ENCODE measurements around the gene U2AF1L4.

Gene U2AF1L4

DNA sequence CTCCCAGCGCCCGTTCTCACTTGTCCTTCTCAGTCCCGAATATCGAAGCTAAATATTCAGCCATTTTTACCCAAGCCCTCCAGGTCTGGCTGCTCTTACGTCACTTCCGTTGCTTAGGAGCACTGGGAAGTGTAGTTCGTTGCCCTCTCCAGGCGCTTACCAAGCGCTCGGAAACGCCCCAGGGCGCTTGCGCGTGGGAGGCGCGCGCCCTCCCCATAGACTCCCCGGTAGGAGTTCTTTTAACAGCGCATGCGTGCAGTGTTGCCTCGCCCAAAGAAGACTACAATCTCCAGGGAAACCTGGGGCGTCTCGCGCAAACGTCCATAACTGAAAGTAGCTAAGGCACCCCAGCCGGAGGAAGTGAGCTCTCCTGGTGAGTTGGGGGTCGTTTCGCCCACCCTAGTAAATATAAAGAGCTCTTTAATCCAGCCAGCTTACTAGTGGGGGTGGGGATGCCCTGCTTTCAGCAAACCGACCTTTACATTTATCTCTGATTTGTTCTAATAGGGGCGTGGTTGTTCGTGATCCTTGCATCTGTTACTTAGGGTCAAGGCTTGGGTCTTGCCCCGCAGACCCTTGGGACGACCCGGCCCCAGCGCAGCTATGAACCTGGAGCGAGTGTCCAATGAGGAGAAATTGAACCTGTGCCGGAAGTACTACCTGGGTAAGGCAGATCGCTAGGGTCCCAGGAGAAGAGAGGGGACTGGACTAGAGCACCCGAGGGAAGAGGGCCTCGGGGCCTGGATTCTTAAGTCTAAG, at the start of gene U2AF1L4, which contains the start of gene PSENEN:
U2AF1L4 (minus strand) TSS at position 91 of the 759 bp plus-strand sequence; CDS start at position 64, 27 bp downstream.
PSENEN (plus strand) TSS at position 324 of the 759 bp plus-strand sequence; CDS start at position 604, 280 bp downstream.
- DNase-seq, result peak; percentile 100

- no peak for DNase-seq
Observed at GRCh38 chr19:35793381-35794165, 48.4 kb upstream of the U2AF1L4 start.

DNA sequence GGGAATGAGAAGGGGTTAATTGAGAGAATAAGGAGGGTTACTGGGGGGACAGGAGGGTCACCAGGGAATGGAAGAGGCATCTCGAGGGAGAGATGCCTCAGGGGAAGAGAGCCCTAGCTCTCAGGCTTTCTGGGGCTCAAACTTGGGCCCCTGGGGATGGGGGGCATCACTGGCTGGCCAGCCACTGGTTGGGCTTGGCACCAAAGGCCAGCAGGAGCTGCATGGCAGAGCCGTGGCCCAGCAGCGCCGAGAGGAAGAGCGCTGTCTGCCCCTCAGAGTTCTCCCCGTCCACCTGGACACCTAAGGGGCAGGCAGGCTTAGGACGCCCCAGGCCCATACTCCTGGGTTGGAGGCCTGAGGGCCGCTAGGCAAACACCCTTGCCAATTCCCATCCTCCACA, 47.7 kb upstream of the U2AF1L4 start:
- no peak for DNase-seq

DNA sequence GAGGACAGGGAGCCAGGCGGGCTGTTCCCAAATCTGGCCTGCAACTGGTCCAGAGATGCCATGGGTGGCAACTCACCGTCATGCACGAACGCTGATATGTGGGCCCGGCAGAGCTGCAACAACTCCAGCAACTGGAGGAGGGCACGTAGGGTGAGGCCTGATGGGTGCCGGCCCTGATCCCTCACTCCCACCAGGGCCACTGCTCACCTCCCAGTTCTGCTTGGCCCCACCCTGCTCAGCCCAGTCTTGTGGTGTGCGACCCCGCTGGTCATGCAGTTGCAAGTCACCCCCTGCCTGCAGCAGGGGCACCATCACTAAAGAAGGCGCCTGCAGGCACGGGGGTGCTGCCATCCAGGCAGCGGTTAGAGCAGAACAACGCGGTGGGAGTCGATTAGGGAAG, 47.1 kb upstream of the U2AF1L4 start:
- no peak for DNase-seq

GRCh38 chr19:35791814-35792279, 46.6 kb upstream of the U2AF1L4 start:
- no peak for DNase-seq

GRCh38 chr19:35790981-35791813, 46.0 kb upstream of the U2AF1L4 start:
- DNase-seq, result no peak

DNA sequence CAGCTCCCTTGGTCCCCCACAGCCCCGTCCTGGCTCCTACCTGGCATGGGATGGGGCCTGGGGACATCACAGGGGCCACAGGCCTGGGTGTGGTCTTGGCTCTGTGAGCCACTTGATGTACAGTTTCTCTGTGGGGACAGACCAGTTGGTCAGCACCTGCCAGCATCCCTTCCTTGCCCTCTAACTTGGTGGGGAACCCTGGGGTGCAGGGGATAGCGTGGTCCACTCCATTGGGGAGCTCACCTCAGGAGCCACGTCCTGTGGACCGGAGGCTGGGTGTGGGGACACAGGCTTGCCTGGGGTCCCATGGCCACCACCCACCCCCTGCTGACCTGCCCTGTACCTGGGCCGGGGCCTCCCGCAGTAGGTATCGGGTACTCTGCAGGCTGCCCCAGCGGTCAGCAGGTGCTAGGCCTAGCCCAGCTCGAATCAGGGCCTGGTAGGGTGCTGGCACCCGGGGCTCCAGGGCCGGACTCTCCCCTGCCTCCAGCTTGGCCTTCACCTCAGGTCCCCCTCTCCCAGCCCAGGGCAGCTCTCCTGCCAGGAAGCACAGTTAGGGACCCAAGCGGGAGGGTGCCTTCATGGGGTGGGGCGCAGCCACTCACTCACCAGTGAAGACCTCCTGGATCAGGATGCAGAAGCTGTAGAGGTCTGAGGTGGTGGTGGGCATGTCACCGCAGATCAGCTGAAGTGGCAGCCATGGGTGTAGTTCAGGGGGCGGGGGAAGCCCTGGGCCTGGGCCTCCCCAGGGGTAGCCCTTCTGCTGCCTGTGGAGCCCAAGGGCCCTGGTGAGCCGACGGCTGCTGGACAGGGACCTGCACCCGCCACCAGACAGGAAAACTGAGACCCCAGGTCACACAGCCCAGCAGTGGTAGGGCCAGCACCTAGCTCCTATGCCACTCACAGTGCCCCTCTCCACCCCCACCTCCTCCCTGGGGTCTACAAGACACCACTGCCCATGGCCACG, 45.0 kb upstream of the U2AF1L4 start:
- DNase-seq, result no peak

DNA sequence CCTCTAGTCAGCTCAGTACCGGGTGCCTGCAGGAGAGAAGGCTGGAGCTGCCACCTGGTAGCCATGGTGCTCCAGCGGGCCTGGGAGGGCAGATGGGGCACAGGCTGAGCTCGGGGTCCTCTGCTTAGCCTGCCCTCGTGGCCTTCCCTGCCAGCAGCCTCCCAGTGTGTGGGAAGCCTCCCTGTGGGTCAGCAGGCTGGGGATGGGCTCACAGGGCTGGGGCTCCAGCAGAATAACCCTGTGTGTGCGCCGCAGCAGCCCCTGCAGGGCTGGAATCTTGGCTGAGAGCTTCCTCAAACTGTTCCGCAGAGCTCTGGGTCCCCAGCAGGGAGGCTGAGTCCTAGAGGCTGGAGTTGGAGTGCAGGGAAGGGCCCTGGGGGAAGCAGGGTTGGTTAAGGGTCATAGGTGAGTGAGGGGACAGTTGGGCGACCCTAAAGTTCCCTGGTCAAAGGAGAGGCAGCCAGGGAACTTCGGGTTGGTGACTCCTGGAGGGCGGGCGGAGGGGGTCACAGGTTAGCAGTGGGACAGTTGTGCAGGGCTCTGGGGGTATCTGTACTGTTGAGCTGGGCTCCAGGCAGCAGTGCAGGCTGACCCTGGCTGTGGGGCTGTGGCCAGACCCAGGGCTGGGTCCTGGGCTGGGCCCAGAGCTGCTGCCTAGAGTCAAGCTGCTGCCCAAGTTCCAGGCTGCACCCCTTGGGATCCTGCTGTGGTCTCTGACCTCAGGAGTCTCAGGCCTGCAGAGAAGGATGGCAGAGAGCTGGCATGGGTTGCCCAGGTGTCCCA, 44.2 kb upstream of the U2AF1L4 start:
- no peak for DNase-seq

- no peak for DNase-seq
Observed at GRCh38 chr19:35788205-35788960, 43.2 kb upstream of the U2AF1L4 start.

DNA sequence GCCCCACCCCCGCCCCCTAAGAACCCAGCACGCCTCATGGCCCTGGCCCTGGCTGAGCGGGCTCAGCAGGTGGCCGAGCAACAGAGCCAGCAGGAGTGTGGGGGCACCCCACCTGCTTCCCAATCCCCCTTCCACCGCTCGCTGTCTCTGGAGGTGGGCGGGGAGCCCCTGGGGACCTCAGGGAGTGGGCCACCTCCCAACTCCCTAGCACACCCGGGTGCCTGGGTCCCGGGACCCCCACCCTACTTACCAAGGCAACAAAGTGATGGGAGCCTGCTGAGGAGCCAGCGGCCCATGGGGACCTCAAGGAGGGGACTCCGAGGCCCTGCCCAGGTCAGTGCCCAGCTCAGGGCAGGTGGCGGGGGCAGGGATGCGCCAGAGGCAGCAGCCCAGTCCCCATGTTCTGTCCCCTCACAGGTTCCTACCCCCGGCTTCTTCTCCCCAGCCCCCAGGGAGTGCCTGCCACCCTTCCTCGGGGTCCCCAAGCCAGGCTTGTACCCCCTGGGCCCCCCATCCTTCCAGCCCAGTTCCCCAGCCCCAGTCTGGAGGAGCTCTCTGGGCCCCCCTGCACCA, 42.1 kb upstream of the U2AF1L4 start:
- DNase-seq, result no peak

DNA sequence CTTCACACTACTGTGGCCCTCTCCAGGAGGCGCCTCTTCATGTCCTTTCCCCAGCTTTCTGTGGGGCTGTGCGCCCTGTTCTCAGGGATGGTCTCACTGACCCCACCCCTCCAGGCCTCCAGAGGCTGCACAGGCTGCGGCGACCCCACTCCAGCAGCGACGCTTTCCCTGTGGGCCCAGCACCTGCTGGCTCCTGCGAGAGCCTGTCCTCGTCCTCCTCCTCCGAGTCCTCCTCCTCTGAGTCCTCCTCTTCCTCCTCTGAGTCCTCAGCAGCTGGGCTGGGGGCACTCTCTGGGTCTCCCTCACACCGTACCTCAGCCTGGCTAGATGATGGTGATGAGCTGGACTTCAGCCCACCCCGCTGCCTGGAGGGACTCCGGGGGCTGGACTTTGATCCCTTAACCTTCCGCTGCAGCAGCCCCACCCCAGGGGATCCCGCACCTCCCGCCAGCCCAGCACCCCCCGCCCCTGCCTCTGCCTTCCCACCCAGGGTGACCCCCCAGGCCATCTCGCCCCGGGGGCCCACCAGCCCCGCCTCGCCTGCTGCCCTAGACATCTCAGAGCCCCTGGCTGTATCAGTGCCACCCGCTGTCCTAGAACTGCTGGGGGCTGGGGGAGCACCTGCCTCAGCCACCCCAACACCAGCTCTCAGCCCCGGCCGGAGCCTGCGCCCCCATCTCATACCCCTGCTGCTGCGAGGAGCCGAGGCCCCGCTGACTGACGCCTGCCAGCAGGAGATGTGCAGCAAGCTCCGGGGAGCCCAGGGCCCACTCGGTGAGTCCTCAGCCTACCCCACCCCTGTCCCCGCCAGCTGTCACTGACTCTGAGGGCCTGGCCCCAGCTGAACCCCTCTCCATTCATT, 41.3 kb upstream of the U2AF1L4 start:
- no peak for DNase-seq

DNA sequence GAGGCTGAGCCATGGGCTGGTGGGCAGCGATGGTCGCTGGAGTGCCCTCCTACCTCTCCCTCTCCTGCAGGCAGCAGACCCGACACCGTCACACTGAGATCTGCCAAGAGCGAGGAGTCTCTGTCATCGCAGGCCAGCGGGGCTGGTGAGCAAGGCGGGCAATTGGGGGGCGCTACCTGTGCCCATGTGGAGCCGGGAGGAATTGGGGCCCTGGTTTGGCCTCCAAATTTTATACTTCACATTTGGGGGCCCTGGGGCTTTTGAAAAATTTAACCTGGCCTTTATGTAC, 40.1 kb upstream of the U2AF1L4 start:
- no peak for DNase-seq

DNA sequence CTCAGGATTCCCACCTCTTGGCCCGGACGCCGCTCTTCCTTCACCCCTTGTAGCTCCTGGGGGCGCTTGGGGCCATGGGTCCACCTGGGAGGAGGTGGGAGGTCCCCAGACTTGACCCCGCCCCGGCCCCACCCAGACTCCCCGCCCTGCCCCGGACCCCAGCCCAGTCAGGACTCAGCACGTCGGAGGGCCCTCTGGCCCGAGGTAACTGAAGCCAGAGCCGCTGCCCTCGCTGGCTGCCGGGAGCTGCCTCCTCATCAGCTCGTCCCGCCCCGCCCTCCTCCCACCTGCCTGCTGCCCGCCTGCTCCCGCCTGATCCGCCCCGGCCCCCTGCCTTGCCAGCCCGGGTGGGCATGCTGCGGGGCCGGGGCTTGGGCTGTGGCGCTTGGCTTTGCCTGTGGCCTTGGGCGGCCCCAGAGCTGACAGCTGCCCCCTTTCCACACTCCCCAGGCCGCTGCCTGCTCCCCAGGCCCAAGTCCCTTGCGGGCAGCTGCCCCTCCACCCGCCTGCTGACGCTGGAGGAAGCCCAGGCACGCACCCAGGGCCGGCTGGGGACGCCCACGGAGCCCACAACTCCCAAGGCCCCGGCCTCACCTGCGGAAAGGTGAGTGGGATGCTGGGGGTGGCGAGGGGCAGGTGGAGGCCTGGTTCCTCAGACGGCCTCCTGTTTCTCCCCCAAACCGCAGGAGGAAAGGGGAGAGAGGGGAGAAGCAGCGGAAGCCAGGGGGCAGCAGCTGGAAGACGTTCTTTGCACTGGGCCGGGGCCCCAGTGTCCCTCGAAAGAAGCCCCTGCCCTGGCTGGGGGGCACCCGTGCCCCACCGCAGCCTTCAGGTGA, 39.5 kb upstream of the U2AF1L4 start:
- no peak for DNase-seq

DNA sequence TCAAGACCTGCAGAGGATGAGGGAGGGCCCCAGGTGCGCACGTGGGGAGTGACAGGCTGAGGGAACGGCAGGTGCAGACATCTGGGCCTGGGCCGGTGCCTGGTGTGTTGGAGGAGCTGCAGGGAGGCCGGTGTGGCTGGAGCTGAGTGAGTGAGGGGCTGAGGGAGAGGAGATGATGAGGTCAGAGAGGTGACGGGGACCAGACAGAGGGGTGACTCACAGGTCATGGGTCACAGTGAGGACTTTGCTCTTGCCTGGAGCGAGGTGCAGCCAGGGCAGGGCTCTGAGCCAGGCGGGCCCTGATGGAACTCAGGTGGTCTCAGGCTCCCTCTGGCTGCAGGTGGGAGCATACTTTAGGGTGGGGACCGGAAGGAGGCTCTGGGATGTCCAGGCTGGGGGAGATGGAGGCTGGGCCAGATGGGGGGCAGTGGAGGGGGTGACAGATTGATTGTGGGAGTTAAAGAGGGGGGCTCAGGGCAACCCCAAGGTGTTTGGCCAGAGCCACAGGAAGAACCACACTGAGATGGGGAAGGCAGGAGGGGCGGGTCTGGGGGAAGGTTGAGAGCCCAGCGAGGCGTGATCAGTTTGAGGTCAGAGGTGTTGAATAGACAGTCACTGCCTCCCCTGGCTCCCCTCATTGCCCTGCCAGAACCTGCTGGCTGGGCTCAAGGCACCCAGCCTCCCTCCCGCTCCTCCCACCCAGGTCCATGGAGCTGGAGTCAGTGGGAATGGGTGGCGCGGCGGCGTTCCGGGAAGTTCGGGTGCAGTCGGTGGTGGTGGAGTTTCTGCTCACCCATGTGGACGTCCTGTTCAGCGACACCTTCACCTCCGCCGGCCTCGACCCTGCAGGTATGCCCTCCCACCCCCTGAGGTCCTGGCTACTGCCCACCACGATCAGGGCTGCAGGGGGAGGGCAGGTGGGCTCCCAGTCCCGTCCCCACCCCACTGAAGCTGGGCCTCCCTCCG, 38.5 kb upstream of the U2AF1L4 start:
- no peak for DNase-seq

DNA sequence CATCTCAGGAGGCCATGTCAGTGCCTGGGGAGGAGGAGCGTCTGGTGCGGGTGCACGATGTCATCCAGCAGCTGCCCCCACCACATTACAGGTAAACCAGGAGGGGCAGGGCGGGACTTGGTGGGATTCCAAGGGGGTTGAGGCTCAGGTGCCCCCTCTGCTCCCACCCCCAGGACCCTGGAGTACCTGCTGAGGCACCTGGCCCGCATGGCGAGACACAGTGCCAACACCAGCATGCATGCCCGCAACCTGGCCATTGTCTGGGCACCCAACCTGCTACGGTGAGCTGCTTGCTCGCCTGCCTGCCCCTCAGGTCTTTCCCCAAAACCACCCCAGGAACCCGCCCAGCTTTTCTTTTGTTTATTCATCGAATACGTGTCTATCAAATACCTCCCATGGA, 37.4 kb upstream of the U2AF1L4 start:
- DNase-seq, result no peak

DNA sequence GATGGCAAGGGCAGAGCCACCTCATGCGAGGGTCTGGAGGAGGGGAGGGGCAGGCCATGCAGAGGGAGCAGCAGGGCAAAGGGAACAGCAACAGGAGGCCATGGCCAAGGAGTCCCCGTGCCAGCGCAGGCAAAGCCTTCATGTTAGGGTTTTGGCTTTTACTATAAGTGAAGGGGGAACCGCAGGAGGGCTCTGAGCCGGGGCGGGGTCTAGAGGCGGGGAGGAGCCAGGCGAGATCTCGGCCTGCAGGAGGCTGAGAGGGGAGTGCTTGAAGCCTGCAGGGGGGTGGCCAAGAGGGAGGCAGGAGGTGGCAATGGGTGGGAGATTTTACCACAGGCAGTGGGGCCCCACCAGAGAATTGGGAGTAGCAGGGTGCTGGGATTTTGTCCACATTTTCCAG, 36.4 kb upstream of the U2AF1L4 start:
- DNase-seq, result no peak

DNA sequence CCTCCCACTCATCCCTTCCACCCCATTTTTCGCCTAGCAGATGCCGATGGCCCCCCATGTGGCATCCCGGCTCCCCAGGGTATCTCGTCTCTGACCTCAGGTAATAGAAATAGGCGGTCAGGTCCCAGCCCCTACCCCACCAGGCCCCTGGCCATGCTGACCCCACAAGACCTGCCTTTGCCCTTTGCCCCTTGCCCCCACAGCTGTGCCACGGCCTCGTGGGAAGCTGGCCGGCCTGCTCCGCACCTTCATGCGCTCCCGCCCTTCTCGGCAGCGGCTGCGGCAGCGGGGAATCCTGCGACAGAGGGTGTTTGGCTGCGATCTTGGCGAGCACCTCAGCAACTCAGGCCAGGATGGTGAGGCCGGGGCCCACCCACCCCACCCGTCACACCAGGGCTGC, 35.5 kb upstream of the U2AF1L4 start:
- no peak for DNase-seq

Data from inflammatory macrophage treated with lipopolysaccharide for 4 hours (primary cell).